Body of pancreas (tissue), 4 donors: ENCODE results near the gene IMMT. TPM values are rescaled to one million over a fixed set of nuclear protein-coding genes. Genes with fewer than 3 reads are reported as not detected.

ENCODE experiments used
- ATAC-seq: fragments of 150-250 bp; one replicate; pipeline ENCODE4 v1.9.1; 2016
- DNase-seq, 4 donors: peaks; one replicate each; pipeline ENCODE4 v3.0.0-alpha.2; 2019
- H3K27ac ChIP-seq, 4 donors: fragments of 200-600 bp; sonication (generic); 1 replicate in 3 of 4; 2 replicates in 1 of 4; pipeline versions ENCODE4 v1.5.1 to v1.6.1; 2016 to 2019; ENCODE audit warnings: mild to moderate bottlenecking in 1 of 4, mixed read lengths in 1 of 4, moderate library complexity in 1 of 4
- H3K27me3 ChIP-seq, 2 donors: fragments of 200-600 bp; sonication (generic); one replicate each; pipeline ENCODE4 v1.6.0; 2016; ENCODE audit warnings: mild to moderate bottlenecking in 1 of 2
- H3K36me3 ChIP-seq, 2 donors: fragments of 200-600 bp; sonication (generic); replicated peaks in 1 of 2; 2 replicates each; pipeline ENCODE4 v1.5.1; 2016; ENCODE audit warnings: low read depth in 2 of 2; ENCODE audit not compliant: insufficient read depth in 1 of 2
- H3K4me1 ChIP-seq: fragments of 200-600 bp; sonication (generic); one replicate; pipeline ENCODE4 v1.6.0; 2016
- H3K4me3 ChIP-seq, 2 donors: fragments of 200-600 bp; sonication (generic); 1 replicate in 1 of 2; 2 replicates in 1 of 2; pipeline ENCODE4 v1.5.1; 2016 to 2019
- H3K9me3 ChIP-seq, 3 donors: fragments of 200-600 bp; sonication (generic); 1 replicate in 2 of 3; 2 replicates in 1 of 3; pipeline ENCODE4 v1.5.1; 2016
- POLR2A ChIP-seq, 3 donors: fragments of 450-650 bp; IDR thresholded peaks; one replicate each; pipeline ENCODE4 v1.6.1; 2016; ENCODE audit warnings: antibody characterized with exemption in 3 of 3, mild to moderate bottlenecking in 2 of 3
- WGBS, 2 donors: methylation state at CpG; one replicate each; pipeline ENCODE4 v1.1.5; 2017; 5-methylcytosine and 5-hydroxymethylcytosine counted together
- intact Hi-C: fragments of 100-400 bp; cut with DNase I; formaldehyde crosslinking; loops from one replicate; pipeline ENCODE4 v1.15.1; 2023
- microRNA-seq, 2 donors: library from miRNA; unstranded; fragments of <30 nt; microRNA quantifications; one replicate each; pipeline ENCODE4, GENCODE V29; 2016; ENCODE audit warnings: borderline number of aligned reads in 2 of 2, borderline replicate concordance in 2 of 2
- small RNA-seq: library from RNA; depleted of rRNA; stranded (forward); fragments of <200 nt; gene quantifications from one replicate; pipeline ENCODE3, GENCODE V24; 2016
- total RNA-seq, 2 donors: library from RNA; depleted of rRNA; stranded (reverse); fragments of >200 nt; gene quantifications; one replicate each; pipeline ENCODE4 v1.1.0, GENCODE V29; 2016
- TF ChIP-seq, protein P1 (sequence below), 7 experiments: fragments of 450-650 bp in 4 of 7; fragments of 200-600 bp in 3 of 7; sonication (generic) in 3 of 7; IDR thresholded peaks; one replicate each; pipeline ENCODE4 v1.5.1; 2016 to 2019; ENCODE audit warnings: antibody characterized with exemption in 7 of 7

Gene IMMT
- total RNA-seq, 2 donors from 2014 or later = 37.1 to 46.1 TPM

DNA sequence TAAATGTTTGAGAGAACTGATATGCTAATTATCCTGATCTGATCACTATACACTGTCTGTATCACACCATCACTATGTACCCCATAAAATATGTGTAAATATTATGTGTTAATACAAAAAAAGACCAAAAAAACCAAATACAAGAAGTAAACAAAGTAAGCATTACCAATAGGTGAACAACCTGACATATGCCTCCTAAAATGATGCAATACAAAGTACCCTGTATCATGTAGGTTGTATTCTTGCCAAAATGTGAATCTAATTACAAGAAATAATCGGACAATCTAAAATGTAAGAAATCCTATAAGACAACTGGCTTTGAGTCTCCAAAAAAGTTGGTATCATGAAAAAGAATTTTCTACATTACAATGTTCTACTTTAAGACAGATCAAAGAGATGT is 97.3 kb downstream of the IMMT start:
- Histone ChIP-seq H3K9me3 (no peaks in the 10 kb centered on the region), H3K27me3 (no peaks in the 10 kb centered on the region), H3K4me1 (peaks cover 2% of the 10 kb centered on the region), H3K4me3 (no peak overlapping the region), H3K36me3 (peaks cover 0 to 17% of the 10 kb centered on the region in 2 donors), H3K27ac (no peak overlapping the region)
- ATAC-seq = no peak
- DNase-seq = no peak
- intact Hi-C loops = no loop called here
- TF ChIP-seq, protein P1, sequence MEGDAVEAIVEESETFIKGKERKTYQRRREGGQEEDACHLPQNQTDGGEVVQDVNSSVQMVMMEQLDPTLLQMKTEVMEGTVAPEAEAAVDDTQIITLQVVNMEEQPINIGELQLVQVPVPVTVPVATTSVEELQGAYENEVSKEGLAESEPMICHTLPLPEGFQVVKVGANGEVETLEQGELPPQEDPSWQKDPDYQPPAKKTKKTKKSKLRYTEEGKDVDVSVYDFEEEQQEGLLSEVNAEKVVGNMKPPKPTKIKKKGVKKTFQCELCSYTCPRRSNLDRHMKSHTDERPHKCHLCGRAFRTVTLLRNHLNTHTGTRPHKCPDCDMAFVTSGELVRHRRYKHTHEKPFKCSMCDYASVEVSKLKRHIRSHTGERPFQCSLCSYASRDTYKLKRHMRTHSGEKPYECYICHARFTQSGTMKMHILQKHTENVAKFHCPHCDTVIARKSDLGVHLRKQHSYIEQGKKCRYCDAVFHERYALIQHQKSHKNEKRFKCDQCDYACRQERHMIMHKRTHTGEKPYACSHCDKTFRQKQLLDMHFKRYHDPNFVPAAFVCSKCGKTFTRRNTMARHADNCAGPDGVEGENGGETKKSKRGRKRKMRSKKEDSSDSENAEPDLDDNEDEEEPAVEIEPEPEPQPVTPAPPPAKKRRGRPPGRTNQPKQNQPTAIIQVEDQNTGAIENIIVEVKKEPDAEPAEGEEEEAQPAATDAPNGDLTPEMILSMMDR (IDR thresholded peaks at IDR 0.05) = no peak
- TF ChIP-seq POLR2A (IDR thresholded peaks at IDR 0.05) = no peak
- WGBS, 2 donors = 78 to 87% methylated on average over 1 of the region's 1 CpG

DNA sequence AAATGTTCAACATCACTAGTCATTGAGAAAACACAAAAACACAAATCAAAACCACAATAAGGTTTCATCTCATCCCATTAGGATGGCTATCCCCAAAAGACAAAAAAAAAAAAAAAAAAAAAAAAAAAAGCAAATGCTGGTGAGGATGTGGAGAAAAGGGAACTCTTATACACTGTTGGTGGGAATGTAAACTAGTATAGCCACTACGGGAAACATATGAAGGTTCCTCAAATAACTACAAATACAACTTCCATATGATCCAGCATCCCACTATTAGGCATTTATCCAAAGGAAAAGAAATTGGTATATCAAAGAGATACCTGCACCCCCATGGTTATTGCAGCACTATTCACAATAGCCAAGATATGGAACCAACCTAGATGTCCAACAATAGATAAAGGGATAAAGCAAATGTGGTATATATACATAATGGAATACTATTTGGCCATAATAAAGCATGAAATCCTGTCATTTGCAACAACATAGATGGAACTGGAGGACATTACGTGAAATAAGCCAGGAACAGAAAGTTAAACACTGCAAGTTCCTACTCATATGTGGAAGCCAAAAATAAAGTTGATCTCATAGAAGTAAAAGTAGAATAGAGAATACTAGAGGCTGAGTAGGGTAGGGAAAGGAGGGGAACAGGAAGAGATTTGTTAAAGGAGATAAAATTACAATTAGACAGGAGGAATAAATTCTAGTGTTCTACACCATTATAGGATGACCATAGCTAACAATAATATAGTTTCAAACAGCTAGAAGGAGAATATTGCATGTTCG is 98.0 kb downstream of the IMMT start:
- no peak for TF ChIP-seq POLR2A (IDR thresholded peaks at IDR 0.05)
- TF ChIP-seq, protein P1 (IDR thresholded peaks at IDR 0.05) = no peak
- no peak for ATAC-seq
- intact Hi-C loops = no loop called here
- WGBS, 2 donors = 96 to 97% methylated on average over 3 of the region's 3 CpGs
- no peaks in the 10 kb centered on the region for H3K4me1 ChIP-seq
- H3K36me3 ChIP-seq = peaks cover 0 to 17% of the 10 kb centered on the region in 2 donors
- no peak overlapping the region for H3K4me3 ChIP-seq
- no peaks in the 10 kb centered on the region for H3K9me3 ChIP-seq
- H3K27me3 ChIP-seq = no peaks in the 10 kb centered on the region
- no peak overlapping the region for H3K27ac ChIP-seq
- DNase-seq = no peak

DNA sequence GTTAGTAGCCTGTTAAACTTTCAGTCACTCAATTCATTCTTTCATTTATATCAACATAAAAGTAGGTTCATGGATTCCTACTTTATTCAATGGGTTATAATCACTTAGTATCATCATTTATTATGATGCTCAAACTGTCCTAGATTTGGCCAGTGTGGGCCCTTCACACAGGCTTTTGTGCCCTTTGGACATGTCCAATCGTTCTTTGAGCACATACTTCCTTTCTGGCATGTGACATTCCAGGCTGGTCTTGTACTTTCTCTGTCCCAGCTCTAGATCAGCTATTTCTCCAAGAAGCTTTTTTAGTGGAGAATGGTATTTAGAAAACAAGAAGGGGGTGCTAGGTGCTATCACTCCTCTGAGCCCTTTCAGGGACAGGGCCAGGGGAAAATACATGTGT is 101.0 kb downstream of the IMMT start:
- H3K9me3 ChIP-seq = no peaks in the 10 kb centered on the region
- DNase-seq = no peak
- H3K4me3 ChIP-seq = no peak overlapping the region
- TF ChIP-seq POLR2A (IDR thresholded peaks at IDR 0.05) = no peak
- TF ChIP-seq, protein P1 (IDR thresholded peaks at IDR 0.05) = no peak
- intact Hi-C loops = no loop called here
- H3K27me3 ChIP-seq = no peaks in the 10 kb centered on the region
- H3K27ac ChIP-seq = no peak overlapping the region
- no peaks in the 10 kb centered on the region for H3K4me1 ChIP-seq
- WGBS, 2 donors = 40 to 64% methylated on average over 1 of the region's 1 CpG
- ATAC-seq = no peak
- H3K36me3 ChIP-seq = peaks cover 0 to 18% of the 10 kb centered on the region in 2 donors

Small RNA genes within 50 kb of the gene (microRNA-seq; reads per million reads assigned to microRNA genes)
- 0 reads per million in 2 donors for gene MIR4779

Small RNA genes within 50 kb of the gene (small RNA-seq; reads per million reads assigned to genes)
- not detected for gene MIR4779
- not detected for gene RF00019
- gene SNORD94 = 34,099 reads per million, percentile 100 among the genes with 10 or more reads in this experiment

Other genes with a start within 250 kb of the IMMT start
- 10 to 100 TPM; 18.7 to 36.6 TPM for gene POLR1A, start 89.6 kb downstream of the IMMT start, total RNA-seq
- gene PTCD3, start 89.2 kb downstream of the IMMT start, total RNA-seq = 10 to 100 TPM; 34.3 to 85.6 TPM
- gene MRPL35, start 4.0 kb upstream of the IMMT start, total RNA-seq = 1 to 10 TPM; 3.6 to 8.3 TPM
- 1 to 10 TPM; 4.0 to 5.4 TPM for gene REEP1, start 142.2 kb upstream of the IMMT start, total RNA-seq
- 10 to 100 TPM; 34.0 to 47.8 TPM for gene KDM3A, start 245.9 kb upstream of the IMMT start, total RNA-seq